Osteoblast (primary cell): Measurements from ENCODE around the gene KIF4A. TPM values are rescaled to one million over a fixed set of nuclear protein-coding genes. Genes with fewer than 3 reads are reported as not detected.
"Not testable (repeated sequence)": the region's sequence is repeated elsewhere in the genome, so short reads cannot be mapped to it uniquely, and the experiment has no call there.

ENCODE experiments used
- DNase-seq: peaks from one replicate; pipeline ENCODE4 v3.0.0; 2011; ENCODE audit warnings: low spot score, mixed read lengths; ENCODE audit not compliant: insufficient read length; ENCODE audit errors: missing footprints
- H2AFZ ChIP-seq: 2 replicates; pipeline ENCODE4 v1.6.0; 2011; ENCODE audit warnings: mild to moderate bottlenecking, low read length
- H3K27ac ChIP-seq: 2 replicates; pipeline ENCODE4 v1.5.1; 2011; ENCODE audit warnings: mild to moderate bottlenecking, low read depth, low read length, moderate library complexity
- H3K27me3 ChIP-seq: 2 replicates; pipeline ENCODE4 v1.6.0; 2012; ENCODE audit warnings: mild to moderate bottlenecking, control low read depth, inconsistent platforms, low read length, moderate library complexity; ENCODE audit not compliant: insufficient read depth
- H3K36me3 ChIP-seq: 2 replicates; pipeline ENCODE4 v1.5.1; 2011; ENCODE audit warnings: mild to moderate bottlenecking, low read length, control low read depth, moderate library complexity; ENCODE audit not compliant: insufficient read depth
- H3K4me1 ChIP-seq: 2 replicates; pipeline ENCODE4 v1.5.1; 2011; ENCODE audit warnings: mild to moderate bottlenecking, low read length, control low read depth, moderate library complexity; ENCODE audit not compliant: insufficient read depth
- H3K4me2 ChIP-seq: 2 replicates; pipeline ENCODE4 v1.6.0; 2011; ENCODE audit warnings: mild to moderate bottlenecking, low read length; ENCODE audit not compliant: insufficient read depth
- H3K4me3 ChIP-seq: fragments of 200-600 bp; sonication (generic); 3 replicates; pipeline ENCODE4 v1.5.1; 2012; ENCODE audit warnings: mild to moderate bottlenecking, low read length, inconsistent platforms; ENCODE audit not compliant: insufficient read depth
- H3K79me2 ChIP-seq: 2 replicates; pipeline ENCODE4 v1.6.0; 2012; ENCODE audit warnings: mild to moderate bottlenecking, low read length, control low read depth, inconsistent platforms; ENCODE audit not compliant: insufficient read depth
- H3K9me3 ChIP-seq: 2 replicates; pipeline ENCODE4 v1.5.1; 2011; ENCODE audit warnings: low read depth, low read length, control low read depth
- H4K20me1 ChIP-seq: 2 replicates; pipeline ENCODE4 v1.6.0; 2012; ENCODE audit warnings: mild to moderate bottlenecking, low read length, control low read depth; ENCODE audit not compliant: insufficient read depth
- total RNA-seq: library from RNA; depleted of rRNA; stranded (reverse); fragments of >200 nt; gene quantifications from 2 replicates; pipeline ENCODE4 v1.2.3, GENCODE V29; 2012
- TF ChIP-seq, protein P1 (sequence below): IDR thresholded peaks from 2 replicates; pipeline ENCODE4 v1.5.1; 2011; ENCODE audit warnings: mild to moderate bottlenecking, low read depth, low read length, moderate library complexity; ENCODE audit errors: extremely low read depth

KIF4A gene
- total RNA-seq, 1 donor = 2.2 TPM

DNA sequence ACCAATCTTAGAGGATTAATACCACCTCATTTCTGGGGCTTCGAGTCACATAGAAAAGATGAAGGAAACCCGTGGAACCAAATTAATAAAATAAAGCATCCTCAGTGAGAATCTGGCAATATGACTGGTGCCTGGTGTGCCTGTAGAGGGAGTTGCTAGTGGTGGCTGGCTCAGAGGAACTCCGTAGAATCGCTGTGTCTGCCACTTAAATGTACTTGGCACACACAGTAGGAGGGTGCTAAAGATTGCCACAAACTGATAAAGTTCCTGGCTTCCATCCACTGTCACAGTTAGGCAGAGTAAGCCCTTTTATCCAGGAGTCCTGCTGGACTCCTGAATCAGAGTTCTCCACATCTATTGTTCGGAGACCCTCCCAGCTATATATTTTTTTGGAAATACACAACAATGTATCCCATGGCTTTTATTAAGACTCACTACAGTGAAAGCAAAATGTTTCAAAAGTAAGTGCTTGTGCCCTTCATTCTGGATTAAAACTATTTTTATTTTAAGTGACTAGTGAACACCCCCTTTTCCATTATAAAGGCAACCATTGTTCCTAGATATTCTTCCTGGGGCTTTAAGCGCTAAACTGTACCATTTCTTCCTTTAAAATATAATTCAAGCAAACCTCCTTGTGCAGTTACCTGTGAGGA, 56.6 kb downstream of the KIF4A start:
- H3K4me1 ChIP-seq = no peaks in the 10 kb centered on the region
- no peaks in the 10 kb centered on the region for H3K36me3 ChIP-seq
- H3K27me3 ChIP-seq = peaks cover 2% of the 10 kb centered on the region
- H2AFZ ChIP-seq = no peak overlapping the region
- H4K20me1 ChIP-seq = no peaks in the 10 kb centered on the region
- no peak overlapping the region for H3K4me3 ChIP-seq
- H3K4me2 ChIP-seq = no peak overlapping the region
- H3K79me2 ChIP-seq = no peaks in the 10 kb centered on the region
- H3K9me3 ChIP-seq = no peaks in the 10 kb centered on the region
- TF ChIP-seq, protein P1, sequence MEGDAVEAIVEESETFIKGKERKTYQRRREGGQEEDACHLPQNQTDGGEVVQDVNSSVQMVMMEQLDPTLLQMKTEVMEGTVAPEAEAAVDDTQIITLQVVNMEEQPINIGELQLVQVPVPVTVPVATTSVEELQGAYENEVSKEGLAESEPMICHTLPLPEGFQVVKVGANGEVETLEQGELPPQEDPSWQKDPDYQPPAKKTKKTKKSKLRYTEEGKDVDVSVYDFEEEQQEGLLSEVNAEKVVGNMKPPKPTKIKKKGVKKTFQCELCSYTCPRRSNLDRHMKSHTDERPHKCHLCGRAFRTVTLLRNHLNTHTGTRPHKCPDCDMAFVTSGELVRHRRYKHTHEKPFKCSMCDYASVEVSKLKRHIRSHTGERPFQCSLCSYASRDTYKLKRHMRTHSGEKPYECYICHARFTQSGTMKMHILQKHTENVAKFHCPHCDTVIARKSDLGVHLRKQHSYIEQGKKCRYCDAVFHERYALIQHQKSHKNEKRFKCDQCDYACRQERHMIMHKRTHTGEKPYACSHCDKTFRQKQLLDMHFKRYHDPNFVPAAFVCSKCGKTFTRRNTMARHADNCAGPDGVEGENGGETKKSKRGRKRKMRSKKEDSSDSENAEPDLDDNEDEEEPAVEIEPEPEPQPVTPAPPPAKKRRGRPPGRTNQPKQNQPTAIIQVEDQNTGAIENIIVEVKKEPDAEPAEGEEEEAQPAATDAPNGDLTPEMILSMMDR = no peak
- DNase-seq = no peak
- H3K27ac ChIP-seq = no peak overlapping the region

DNA sequence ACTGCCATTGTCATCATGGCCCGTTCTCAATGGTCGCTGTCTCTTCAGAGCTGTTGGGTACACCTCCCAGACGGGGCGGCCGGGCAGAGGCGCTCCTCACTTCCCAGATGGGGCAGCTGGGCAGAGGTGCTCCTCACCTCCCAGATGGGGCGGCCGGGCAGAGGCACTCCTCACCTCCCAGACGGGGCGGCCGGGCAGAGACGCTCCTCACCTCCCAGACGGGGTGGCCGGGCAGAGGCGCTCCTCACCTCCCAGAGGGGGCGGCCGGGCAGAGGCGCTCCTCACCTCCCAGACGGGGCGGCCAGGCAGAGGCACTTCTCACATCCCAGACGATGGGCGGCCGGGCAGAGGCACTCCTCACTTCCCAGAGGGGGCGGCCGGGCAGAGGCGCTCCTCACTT, 58.9 kb downstream of the KIF4A start:
- H3K36me3 ChIP-seq, H3K27ac ChIP-seq, H3K4me2 ChIP-seq, H3K4me3 ChIP-seq, H4K20me1 ChIP-seq, H3K9me3 ChIP-seq, DNase-seq, H2AFZ ChIP-seq, H3K4me1 ChIP-seq, H3K79me2 ChIP-seq, H3K27me3 ChIP-seq: not testable (repeated sequence)

DNA sequence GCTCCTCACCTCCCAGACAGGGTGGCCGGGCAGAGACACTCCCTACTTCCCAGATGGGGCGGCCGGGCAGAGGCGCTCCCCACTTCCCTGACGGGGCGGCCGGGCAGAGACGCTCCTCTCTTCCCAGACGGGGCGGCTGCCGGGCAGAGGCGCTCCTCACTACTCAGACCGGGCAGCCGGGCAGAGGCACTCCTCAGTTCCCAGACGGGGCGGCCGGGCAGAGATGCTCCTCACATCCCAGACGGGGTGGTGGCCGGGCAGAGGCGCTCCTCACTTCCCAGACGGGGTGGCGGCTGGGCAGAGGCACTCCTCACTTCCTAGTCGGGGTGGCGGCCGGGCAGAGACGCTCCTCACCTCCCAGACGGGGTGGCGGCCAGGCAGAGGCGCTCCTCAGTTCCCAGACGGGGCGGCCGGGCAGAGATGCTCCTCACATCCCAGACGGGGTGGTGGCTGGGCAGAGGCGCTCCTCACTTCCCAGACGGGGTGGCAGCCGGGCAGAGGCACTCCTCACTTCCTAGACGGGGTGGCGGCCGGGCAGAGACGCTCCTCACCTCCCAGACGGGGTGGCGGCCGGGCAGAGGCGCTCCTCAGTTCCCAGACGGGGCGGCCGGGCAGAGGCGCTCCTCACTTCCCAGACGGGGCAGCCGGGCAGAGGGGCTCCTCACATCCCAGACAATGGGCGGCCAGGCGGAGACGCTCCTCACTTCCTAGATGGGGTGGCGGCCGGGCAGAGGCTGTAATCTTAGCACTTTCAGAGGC, 59.6 kb downstream of the KIF4A start:
- H2AFZ ChIP-seq, H3K4me1 ChIP-seq, H3K79me2 ChIP-seq, H3K36me3 ChIP-seq, DNase-seq, H3K9me3 ChIP-seq, H4K20me1 ChIP-seq, H3K4me2 ChIP-seq, H3K27ac ChIP-seq, H3K27me3 ChIP-seq, H3K4me3 ChIP-seq: not testable (repeated sequence)

DNA sequence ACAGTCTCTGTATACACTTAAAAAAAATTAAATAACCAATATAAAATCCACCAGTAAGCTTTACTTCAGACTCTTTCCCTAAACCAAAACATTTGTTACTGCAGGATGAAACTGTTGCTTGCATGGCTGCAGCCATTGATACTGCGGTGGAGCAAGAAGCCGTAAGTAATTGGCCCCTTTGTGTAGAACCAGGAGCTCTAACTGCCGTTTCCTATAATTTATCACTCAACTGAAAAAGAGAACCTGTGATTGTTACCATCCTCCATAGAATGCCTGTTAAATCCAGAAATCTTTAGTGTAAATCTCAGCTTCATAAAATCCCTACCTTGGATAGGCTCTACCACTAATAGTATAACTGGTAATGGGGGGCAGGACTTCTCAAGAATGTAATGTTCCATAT, 62.6 kb downstream of the KIF4A start:
- no peak overlapping the region for H3K4me3 ChIP-seq
- H2AFZ ChIP-seq = no peak overlapping the region
- H3K36me3 ChIP-seq = no peaks in the 10 kb centered on the region
- H3K27me3 ChIP-seq = no peaks in the 10 kb centered on the region
- no peaks in the 10 kb centered on the region for H3K79me2 ChIP-seq
- no peak for DNase-seq
- no peak overlapping the region for H3K4me2 ChIP-seq
- H3K9me3 ChIP-seq = no peaks in the 10 kb centered on the region
- H3K4me1 ChIP-seq = no peaks in the 10 kb centered on the region
- H3K27ac ChIP-seq = no peak overlapping the region
- TF ChIP-seq, protein P1 = no peak
- no peaks in the 10 kb centered on the region for H4K20me1 ChIP-seq

DNA sequence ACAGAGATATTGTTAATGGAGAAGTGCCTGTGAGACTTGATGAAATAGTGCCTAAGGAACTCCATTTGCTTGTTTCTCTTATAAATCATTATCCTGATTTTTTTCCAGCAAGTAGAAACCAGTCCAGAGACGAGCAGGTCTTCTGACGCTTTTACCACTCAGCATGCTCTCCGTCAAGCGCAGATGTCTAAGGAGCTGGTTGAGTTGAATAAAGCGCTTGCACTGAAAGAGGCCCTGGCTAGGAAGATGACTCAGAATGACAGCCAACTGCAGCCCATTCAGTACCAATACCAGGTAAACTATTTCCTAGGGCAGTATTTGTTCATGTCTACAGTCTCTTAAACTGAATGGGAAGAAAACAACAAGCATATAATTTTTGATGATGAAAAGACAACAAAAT, 63.6 kb downstream of the KIF4A start:
- DNase-seq = no peak
- no peak overlapping the region for H3K4me2 ChIP-seq
- no peaks in the 10 kb centered on the region for H3K9me3 ChIP-seq
- H3K4me1 ChIP-seq = no peaks in the 10 kb centered on the region
- TF ChIP-seq, protein P1 = no peak
- H3K4me3 ChIP-seq = no peak overlapping the region
- H2AFZ ChIP-seq = no peak overlapping the region
- H3K27ac ChIP-seq = no peak overlapping the region
- no peaks in the 10 kb centered on the region for H3K79me2 ChIP-seq
- H3K36me3 ChIP-seq = no peaks in the 10 kb centered on the region
- H4K20me1 ChIP-seq = no peaks in the 10 kb centered on the region
- H3K27me3 ChIP-seq = no peaks in the 10 kb centered on the region
